ENCODE measurements around the gene TNFSF9.
A peak's percentile ranks its signal among the peaks of the same experiment; 100 is the strongest.
"Not testable (repeated sequence)": the region's sequence is repeated elsewhere in the genome, so short reads cannot be mapped to it uniquely, and the experiment has no call there.

Gene TNFSF9

DNA sequence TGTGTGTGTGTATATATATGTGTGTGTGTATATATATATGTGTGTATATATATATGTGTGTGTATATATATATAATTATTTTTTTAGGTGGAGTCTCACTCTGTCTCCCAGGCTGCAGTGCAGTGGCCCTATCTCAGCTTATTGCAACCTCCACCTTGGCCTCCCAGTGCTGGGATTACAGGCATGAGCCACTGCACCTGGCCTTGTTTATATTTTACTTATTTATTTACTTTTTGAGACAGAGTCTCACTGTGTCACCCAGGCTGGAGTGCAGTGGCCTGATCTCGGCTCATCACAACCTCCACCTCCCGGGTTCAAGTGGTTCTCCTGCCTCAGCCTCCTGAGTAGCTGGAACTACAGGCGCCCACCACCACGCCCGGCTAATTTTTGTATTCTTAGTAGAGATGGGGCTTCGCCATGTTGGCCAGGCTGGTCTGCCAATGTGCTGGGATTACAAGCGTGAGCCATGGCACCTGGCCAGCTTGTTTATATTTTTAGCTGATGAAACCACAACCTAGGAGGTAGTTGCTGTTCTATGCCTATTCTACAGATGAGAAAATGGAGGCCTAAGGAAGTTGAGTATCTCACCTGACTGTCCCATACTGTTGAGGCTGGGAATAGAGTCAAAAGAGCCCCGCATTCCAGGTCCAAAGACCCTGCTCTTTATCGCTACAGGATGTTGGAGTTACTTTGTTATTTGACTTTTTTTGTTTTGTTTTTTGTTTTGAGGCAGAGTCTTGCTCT, 22.6 kb upstream of the TNFSF9 start:
- DNase-seq = not testable (repeated sequence)

DNA sequence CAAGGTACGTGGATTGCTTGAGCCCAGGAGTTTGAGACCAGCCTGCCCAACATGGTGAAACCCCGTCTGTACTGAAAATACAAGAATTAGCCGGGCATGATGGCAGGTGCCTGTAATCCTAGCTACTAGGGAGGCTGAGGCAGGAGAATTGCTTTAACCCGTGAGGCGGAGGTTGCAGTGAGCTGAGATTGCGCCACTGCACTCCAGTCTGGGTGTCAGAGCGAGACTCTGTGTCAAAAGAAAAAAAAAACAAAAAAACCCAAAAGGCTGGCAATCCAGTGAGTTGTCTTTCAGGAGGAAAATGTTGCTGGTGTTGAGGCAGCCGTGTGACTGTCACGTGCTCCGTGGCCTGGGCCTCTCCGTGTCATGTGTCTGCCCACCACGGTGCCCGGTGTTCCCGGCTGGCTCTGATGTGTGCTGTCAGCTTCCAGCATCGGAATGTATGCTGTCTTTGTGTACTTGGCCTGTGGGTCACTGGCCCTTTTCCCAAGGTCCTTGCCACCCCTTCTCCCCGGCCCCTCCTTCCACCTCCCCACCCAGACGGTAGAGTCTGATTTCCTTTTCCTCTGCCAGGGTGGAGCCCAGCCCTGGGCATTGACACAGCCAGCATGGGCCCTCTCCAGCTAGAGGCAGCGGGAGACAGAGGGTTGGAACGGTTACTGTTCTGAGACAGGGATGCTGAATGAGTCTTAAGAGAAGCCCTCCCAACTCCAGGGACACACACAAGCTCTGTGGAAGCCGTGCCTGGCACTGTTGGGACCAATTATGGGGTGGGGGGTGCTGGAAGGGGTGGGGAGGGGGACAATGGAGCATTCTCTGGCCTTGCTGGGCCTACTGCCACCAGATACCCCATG, 21.5 kb upstream of the TNFSF9 start:
- DNase-seq = no peak

DNA sequence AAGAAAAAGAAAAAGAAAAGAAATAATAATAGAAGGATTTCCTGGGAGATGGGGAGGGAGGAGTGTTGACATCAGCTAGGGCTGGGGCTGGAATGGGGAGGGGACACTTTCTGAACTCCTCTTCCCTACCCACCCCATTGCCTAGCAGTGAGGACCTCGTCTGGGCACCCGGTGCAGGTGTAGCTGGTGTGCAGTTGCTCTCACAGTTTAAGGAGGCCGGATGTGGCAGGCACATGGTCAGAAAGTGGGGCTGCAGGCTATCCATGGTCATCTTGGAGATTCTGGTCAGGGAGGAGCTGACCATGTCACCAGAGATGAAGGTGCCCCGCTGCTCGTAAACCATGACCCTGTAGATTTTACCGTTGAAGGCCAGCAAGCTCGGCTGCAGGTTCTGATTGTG, 20.2 kb upstream of the TNFSF9 start:
- DNase-seq = no peak

DNA sequence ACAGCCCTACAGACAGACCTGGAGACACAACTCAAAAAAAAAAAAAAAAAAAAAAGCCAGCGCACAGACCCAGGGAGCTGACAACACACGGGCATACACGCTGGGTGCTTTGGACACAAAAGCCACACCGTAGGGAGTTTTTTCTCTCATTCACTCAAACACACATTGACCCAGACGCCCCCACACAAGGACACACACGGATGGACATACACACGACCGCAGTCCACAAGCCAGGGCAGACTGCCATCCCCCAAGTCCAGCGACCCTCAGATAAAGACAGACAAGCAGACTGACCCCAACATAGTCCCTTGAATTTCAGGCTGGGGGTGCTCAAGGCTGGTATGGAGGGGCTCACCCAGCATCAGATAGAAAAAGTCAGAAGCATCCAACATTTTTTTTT, 16.7 kb upstream of the TNFSF9 start:
- no peak for DNase-seq

DNA sequence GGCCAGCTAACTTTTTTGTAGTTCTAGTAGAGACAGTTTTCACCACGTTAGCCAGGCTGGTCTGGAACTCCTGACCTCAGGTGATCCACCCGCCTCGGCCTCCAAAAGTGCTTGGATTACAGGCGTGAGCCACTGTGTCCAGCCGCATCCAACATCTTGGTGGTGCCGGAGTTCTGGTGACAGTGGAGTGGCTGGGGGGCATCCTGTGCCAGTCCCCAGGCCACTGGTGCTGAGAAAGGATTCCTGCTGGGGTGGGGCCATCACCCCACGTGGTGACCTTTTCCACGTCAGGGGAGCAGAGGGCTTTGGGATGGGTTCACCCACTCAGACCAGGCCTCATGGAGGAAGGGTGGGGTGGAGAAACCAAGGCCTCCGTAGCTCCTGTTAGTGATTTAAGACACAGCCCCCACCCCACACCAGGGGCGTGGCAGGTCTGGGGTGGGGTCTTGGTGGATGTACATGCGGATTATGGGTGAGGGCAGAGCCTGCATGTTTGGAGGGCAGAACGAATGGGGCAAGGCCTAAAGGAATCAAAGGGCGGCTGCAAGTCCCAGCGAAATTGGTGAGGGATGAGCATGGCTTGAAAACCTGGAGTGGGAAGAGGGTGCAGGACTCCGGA, 15.8 kb upstream of the TNFSF9 start:
- DNase-seq = no peak

DNA sequence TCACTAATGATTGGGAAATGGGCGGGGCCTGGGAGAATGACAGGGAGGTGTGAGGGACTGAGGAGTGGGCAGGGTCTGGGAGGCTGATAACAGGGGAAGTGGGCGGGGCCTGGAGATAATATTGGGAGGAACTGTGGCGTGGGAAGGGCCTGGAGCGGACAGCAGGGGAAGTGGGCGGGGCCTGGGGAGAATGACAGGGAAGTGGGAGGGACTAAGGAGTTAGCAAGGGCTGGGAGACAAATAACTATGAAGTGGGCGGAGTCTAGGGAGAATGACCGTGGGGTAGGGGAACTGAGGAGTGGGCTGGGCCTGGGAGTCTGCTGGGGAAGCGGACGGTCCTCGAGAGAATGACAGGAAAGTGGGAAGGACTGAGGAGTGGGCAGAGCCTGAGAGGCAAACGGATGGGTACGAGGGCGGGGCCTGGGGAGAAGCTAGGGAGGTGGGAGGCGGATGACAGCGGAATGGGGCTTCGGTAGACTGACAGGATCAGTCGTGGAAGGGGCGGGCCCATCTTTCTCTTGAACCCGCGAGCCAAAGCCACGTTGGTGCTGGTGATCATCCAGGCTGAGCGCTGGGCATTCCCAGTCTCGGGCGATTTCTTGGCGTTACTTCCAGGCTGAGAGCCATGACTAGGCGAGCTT, 14.7 kb upstream of the TNFSF9 start:
- DNase-seq = peak; percentile 92

DNA sequence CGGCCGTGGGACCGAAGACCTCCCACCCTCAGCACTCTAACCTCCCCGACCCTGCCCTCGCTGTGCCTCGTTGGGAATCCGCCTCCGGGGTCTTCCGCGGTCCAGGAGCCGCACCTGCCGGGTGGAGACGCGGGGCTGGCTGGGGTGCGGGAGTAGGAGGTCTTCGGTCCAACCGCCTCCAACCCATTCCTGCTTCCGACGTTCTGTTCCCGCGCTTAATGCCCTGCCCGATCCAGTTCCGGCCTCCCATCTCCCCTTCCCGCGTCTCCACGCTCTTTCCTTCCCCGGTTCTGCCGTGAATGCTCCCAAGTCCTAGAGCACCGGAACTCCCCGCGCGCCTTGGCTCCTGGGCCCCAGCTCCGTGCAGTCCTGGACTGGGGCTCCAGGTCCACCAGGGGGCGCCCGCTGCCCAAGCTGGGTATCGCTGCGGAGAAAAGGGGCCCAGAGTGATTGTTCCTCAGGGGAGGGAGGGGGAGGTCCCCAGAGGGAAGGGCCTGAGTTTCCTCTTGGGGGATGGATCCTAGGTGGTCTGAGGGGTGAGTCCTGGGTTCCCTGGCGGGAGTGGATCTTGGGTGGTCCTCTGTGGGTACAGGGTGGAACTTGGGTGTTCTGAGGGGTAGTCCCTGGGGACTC, 14.1 kb upstream of the TNFSF9 start:
- DNase-seq = peak; percentile 91

DNA sequence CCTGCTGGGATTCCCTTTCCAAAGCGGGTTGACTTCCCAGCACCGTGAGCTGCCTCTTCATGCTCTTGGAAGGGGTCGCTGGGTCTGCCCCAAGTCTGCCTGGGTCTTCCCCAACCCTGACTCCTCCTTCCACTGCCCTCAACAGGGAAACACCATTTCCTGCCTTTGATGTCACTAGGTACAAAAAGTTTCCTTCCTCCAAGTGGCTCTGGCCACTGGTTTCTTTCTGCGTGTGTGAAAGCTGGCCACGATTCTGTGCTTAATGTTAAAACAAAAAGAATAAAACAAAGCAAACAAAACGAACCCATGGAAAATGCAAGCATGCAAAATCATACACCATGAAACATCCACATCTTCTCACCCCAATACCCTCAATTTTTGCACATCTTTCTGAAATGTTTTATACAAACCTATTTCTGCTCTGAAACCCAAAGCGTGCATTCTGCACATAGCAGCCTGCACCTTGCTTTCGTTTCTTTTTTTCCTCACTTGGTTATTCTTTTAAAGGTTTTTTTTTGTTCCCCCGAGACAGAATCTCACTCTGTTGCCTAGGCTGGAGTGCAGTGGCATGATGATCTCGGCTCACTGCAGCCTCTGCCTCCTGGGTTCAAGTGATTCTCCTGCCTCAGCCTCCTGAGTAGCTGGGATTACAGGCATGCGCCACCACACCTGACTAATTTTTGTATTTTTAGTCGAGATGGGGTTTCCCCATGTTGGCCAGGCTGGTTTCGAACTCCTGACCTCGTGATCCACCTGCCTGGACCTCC, 12.5 kb upstream of the TNFSF9 start:
- no peak for DNase-seq

DNA sequence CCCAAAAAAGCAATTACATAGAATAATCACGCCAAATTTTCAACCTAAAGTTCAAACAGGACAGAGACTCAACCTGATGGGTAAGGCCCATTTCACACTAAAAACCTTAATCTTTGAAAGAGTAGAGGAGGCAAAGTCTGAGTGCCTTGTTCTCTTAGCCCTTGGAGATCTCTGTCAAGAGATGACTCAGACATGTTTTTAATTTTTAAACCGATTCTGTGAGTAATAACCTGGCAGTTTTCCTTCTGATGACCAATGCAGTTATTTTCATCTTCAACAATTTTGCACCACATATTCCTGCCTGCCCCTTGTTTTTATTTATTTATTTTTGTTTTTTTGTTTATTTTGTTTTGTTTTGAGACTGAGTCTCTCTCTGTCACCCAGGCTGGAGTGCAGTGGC, 11.5 kb upstream of the TNFSF9 start:
- no peak for DNase-seq

DNA sequence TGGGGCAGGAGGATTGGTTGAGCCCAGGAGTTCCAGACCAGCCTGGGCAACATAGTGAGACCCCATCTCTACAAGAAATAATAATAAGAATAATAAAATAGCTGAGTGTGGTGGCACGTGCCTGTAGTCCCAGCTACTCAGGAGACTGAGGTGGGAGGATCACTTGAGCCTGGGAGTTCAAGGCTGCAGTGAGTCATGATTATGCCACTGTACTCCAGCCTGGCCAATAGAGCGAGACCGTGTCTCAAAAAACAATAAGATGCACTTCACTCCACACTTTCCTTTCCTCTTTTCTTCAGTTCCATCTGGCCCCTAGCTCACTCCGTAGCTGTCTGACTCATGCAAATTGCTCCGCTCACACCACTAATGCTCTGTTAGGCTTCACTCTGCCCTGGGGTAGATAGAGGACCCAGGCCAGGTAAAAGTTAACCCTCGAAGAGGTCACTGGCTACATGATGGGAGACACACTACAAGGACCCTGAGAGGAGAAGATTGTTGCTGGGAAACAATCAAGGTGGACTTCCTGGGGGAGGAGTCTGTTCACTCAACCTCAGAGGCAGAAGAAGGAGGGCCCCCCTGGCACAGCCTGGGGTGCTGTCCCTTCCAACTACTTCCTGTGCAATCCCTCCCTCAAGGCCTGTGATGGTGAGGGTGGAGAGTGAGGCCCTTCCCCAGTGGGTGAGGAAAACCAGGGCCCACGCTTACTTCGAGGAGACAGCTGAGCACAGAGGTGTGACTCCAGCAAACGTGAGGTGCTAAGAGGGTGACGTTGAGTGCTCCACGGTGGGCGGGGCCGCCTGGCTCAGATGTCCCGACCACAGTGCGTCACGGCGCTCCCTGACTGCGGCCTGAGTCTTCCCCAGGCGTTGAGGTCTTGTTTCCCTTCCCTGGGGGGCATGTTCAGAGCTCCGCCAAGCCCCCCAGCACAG, 8.8 kb upstream of the TNFSF9 start:
- DNase-seq = no peak

DNA sequence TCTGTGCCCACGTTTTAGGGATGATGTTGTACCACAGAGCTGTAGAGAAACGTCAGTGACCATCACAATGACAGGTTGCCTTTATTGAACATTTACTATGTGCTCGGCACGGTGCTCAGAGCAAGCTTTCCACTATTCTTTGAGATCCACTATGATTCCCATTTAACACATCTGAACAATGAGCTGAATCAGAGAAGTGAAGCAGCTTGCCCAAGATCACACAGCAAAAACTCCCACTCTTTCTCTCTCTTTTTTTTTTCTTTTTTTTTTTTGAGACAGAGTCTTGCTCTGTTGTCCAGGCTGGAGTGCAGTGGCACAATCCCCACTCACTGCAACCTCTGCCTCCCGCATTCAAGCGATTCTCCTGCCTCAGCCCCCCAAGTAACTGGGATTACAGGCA, 8.1 kb upstream of the TNFSF9 start:
- no peak for DNase-seq

DNA sequence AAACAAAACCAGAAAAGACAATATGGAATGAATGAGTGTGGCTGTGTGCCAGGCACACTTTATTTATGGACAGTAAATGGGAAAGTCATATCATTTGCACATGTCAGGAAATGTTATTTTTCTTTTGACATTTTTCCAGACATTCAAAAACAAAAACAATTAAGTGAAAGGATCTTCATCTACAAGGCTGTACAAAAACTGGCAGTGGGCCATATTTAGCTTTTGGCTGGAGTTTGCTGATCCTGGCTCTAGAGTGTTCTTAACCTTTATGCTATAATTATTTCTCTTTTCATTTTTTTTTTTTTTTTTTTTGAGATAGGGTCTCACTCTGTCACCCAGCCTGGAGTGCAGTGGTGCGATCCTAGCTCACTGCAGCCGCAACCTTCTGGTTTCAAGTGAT, 6.5 kb upstream of the TNFSF9 start:
- no peak for DNase-seq

DNA sequence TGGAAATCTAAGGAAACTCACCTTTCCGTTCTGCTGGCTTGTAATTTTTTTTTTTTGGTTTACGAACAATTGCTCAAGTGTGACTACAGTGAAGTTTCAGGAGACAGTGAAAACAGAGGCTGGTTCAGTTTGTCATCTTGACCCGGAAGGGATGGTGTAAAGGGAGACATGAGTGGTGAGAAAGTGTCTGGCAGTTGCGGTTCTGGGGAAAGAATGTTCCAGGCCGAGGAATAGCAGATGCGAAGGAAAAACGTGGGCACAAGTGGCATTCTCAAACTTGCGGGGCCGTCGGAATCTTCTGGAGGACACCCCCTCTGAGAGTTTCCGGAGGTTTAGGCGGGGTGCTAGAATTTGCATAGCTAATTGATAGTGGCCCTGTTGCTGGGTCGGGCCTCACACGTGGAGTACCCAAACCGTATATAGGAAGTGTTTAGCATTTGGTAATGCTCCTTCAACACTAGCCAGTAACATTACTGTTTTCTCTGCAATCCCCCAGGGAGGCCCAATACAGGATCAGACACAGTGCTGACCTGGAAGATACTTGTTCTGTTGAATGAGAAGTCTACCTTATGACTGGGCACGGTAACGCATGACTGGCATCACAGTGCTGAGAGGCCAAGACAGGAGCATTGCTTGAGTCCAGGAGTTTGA, 2.8 kb upstream of the TNFSF9 start:
- DNase-seq = no peak

DNA sequence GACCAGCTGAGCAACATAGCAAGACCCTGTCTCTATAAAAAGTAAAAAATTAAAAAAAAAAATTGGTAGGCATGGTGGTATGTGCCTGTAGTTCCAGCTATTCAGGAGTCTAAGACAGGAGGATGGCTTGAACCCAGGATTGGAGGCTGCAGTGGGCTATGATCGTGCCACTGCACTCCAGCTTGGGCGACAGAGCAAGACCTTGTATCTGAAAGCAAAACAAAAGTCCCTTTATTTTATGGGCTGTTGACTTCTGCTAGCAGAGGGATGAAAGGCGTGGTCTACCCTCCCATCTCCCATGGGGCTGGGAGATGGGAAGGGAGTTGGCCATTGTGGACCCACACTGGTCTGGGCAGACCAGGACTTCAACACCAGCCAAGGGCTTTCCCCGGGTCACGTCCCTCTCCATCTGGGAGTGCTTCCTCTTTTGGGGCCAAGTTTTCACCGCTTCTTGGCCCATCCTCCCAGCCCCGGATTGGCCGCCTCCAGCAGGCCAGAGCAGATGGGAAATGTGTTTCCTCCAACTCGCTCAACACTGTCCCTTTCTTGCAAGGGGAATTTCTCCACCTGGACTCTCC, 2.2 kb upstream of the TNFSF9 start:
- DNase-seq = peak; percentile 74

DNA sequence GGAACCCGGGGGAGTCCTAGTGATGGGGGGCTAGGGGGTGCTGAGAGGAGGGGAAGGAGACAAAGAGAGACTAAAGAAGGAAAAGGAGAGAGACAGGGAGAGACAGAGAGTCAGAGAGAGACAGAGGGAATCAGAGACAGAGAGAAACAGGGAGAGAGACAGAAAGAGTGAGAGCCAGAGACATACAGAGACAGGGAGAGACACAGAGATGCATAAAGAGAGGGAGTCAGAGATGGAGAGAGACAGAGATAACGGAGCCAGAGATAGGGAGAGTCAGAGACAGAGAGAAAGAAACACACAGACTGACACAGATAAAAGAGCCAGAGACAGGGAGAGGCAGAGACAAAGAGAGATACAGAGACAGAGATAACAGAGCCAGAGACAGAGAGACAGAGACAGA, 1.5 kb upstream of the TNFSF9 start:
- no peak for DNase-seq

DNA sequence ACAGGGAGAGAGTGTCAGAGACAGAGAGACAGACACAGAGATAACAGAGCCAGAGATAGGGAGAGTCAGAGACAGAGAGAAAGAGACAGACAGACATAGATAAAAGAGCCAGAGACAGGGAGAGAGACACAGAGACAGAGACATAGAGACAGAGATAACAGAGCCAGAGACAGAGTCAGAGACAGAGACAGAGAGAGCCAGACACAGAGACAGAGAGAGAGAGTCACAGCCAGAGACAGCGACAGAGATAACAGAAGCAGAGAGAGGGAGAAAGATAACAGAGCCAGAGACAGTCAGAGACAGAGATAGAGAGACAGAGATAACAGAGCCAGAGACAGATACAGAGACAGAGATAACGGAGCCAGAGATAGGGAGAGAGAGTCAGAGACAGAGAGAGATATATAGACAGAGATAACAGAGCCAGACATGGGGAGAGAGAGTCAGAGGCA, 865 bp upstream of the TNFSF9 start:
- no peak for DNase-seq

DNA sequence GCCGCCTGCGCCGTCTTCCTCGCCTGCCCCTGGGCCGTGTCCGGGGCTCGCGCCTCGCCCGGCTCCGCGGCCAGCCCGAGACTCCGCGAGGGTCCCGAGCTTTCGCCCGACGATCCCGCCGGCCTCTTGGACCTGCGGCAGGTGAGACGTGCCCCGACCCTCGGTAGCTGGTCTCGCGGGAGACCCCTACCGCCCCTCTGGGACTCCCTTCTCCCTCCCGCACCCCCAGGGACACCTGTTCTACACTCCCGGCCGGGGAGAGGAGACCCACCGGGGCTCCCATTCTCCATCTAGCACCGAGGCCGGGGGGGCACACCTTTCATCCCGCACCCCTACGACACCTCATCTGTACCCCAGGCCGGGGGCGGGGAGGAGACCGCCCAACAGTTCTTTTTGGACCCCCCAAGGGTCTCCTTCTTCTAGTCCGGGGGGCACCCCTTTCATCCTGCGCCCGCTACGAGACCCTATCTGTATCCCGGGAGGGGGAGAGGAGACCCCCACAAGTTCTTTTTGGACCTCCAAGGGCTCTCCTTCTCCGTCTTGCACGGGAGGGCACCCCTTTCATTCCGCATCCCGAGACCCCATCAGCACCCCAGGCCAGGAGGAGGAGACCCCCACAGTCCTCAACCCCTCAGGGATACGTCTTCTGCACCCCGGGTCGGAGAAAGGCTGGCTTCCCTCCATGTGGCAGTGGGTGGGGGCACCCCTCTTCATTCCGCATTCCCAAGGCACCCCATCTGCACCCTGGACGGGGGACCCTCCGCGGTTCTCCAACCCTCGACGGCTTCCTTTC, 533 bp downstream of the TNFSF9 start:
- no peak for DNase-seq

DNA sequence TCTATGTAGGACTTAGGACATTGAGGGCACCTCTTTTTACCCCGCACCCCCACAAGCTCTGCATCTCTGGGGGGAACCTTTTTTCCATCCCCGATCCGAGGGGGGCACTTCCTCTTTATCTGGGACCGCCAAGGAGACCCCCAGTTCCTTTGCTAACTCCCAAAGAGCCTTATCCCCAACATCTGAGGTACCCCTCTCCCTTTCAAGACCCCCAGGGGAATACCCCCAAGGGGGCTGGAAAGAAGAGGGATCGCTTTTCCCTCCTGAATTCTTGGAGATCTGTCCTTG, 1.1 kb downstream of the TNFSF9 start:
- DNase-seq = no peak

DNA sequence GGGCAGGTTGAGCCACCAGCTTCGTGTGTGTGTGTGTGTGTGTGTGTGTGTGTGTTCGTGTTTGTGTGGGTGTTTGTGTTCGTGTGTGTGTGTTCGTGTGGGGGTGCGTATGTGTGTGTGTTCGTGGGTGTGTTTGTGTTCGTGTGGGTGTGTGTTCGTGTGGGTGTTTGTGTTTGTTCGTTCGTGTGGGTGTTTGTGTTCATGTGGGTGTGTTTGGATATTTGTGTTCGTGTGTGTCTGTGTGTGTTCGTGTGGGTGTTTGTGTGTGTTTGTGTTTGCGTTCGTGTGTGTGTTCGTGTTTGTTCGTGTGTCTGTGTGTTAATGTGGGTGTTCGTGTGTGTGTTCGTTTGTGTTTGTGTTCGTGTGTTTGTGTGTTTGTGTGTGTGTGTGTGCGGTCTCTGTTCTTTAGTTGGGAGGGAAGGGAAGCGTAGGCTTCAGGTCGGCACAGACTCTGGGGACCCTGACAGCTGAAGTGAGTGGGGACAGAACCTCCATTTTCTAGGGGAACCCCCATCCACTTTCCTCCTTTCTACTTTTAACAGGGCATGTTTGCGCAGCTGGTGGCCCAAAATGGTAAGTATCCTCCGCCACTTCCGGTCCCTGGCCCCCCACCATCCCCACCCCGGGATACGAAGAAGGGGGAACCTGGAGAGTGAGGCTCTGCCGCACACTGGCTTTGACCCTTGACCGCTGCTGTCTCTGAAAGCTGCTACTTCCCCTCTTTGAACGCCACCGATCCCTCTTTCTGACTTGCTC, 1.6 kb downstream of the TNFSF9 start:
- DNase-seq = no peak
